Thyroid gland (tissue), 4 donors: ENCODE measurements around the gene PIBF1.

Experiments
- POLR2A ChIP-seq, 2 donors: fragments of 450-650 bp; IDR thresholded peaks; one replicate each; pipeline ENCODE4 v1.6.1; 2017; ENCODE audit warnings: antibody characterized with exemption in 2 of 2, mild to moderate bottlenecking in 2 of 2, moderate library complexity in 1 of 2
- TF ChIP-seq, protein P1 (sequence below), 6 experiments: fragments of 200-600 bp in 3 of 6; fragments of 450-650 bp in 3 of 6; sonication (generic) in 3 of 6; IDR thresholded peaks; one replicate each; pipeline ENCODE4 v1.5.1; 2016 to 2019; ENCODE audit warnings: antibody characterized with exemption in 6 of 6, mild to moderate bottlenecking in 2 of 6, inconsistent platforms in 1 of 6, moderate library complexity in 1 of 6

DNA sequence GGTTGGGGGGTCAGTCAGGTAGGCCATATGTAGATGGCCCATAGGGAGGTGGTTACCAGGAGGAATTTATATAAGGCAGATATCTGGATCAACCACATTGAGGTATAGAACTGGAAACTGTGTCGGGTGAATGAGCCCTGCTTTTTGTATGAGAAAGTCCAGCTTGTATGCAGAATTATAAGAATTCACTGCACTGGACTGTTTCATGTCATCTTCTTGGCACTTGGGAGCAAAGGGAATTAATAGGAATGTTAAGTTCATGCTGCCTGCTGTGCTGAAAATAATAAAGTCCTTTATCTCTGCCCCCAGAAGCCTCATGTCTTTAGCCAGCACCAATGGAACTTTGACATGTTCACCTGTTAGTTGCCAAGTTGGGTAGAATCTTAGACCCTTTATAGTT lies 41.9 kb upstream of the PIBF1 start:
- TF ChIP-seq, protein P1, sequence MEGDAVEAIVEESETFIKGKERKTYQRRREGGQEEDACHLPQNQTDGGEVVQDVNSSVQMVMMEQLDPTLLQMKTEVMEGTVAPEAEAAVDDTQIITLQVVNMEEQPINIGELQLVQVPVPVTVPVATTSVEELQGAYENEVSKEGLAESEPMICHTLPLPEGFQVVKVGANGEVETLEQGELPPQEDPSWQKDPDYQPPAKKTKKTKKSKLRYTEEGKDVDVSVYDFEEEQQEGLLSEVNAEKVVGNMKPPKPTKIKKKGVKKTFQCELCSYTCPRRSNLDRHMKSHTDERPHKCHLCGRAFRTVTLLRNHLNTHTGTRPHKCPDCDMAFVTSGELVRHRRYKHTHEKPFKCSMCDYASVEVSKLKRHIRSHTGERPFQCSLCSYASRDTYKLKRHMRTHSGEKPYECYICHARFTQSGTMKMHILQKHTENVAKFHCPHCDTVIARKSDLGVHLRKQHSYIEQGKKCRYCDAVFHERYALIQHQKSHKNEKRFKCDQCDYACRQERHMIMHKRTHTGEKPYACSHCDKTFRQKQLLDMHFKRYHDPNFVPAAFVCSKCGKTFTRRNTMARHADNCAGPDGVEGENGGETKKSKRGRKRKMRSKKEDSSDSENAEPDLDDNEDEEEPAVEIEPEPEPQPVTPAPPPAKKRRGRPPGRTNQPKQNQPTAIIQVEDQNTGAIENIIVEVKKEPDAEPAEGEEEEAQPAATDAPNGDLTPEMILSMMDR (IDR thresholded peaks at IDR 0.05), result no peak
- TF ChIP-seq POLR2A (IDR thresholded peaks at IDR 0.05), result no peak
